Adrenal gland (tissue), 5 donors: Measurements from ENCODE around the gene OPCML.

Experiments
- CTCF ChIP-seq, 6 experiments: fragments of 450-650 bp in 4 of 6; fragments of 200-600 bp in 2 of 6; sonication (generic) in 1 of 6; IDR thresholded peaks; 1 replicate in 5 of 6; 2 replicates in 1 of 6; pipeline versions ENCODE4 v1.5.1 to v1.8.0; 2016 to 2021; ENCODE audit warnings: antibody characterized with exemption in 6 of 6, mild to moderate bottlenecking in 2 of 6, moderate library complexity in 1 of 6
- POLR2A ChIP-seq, 2 donors: fragments of 450-650 bp; IDR thresholded peaks; one replicate each; pipeline ENCODE4 v1.6.1; 2017; ENCODE audit warnings: antibody characterized with exemption in 2 of 2, mild to moderate bottlenecking in 2 of 2, moderate library complexity in 1 of 2
- donor health status: DM: no; HTN: no; CAD: no.

DNA sequence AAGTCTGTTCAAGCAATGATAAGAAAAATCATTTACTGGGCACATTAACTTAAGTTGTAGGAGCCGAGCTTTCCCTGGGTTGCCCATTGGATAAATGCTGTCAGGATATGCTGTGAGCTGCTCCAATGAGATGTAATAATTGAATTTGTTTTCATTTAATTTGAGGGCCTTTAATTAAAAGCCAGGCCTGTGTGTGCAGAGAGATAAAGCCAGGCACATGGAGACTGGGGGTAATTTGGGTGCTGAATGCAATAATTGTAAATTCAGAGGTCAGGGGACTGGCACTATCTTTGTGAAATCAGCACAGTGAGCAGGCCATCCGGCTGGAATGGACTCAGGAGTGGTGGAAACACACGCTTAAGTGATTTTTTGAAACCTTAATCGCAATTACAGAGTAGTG is 125.8 kb downstream of the OPCML start:
- no peak for TF ChIP-seq CTCF (IDR thresholded peaks at IDR 0.05)
- no peak for TF ChIP-seq POLR2A (IDR thresholded peaks at IDR 0.05)
